Uterus (tissue), 4 donors: ENCODE data around the gene GHITM. TPM values are rescaled to one million over a fixed set of nuclear protein-coding genes. Genes with fewer than 3 reads are reported as not detected.
"Not testable (repeated sequence)": the region's sequence is repeated elsewhere in the genome, so short reads cannot be mapped to it uniquely, and the experiment has no call there.

Experiments
- DNase-seq, 2 donors: peaks; one replicate each; pipeline ENCODE4 v3.0.0-alpha.2; 2019 to 2020
- H3K27ac ChIP-seq, 2 donors: fragments of 200-600 bp; sonication (generic); 1 replicate in 1 of 2; 2 replicates in 1 of 2; pipeline ENCODE4 v1.5.1; 2016 to 2018
- H3K27me3 ChIP-seq, 2 donors: fragments of 200-600 bp; sonication (generic); one replicate each; pipeline ENCODE4 v1.5.1; 2018 to 2019; ENCODE audit warnings: control low read depth in 1 of 2
- H3K36me3 ChIP-seq, 2 donors: fragments of 200-600 bp; sonication (generic); one replicate each; pipeline ENCODE4 v1.5.1; 2019; ENCODE audit warnings: control low read depth in 1 of 2
- H3K4me1 ChIP-seq, 2 donors: fragments of 200-600 bp; sonication (generic); one replicate each; pipeline ENCODE4 v1.5.1; 2018 to 2019; ENCODE audit warnings: control low read depth in 1 of 2
- H3K4me3 ChIP-seq, 2 donors: fragments of 200-600 bp; sonication (generic); 1 replicate in 1 of 2; 2 replicates in 1 of 2; pipeline ENCODE4 v1.5.1; 2018 to 2019; ENCODE audit warnings: mild to moderate bottlenecking in 1 of 2
- H3K9me3 ChIP-seq, 2 donors: fragments of 200-600 bp; sonication (generic); one replicate each; pipeline ENCODE4 v1.5.1; 2019; ENCODE audit warnings: control low read depth in 1 of 2
- POLR2A ChIP-seq, 2 donors: fragments of 450-650 bp; IDR thresholded peaks; one replicate each; pipeline ENCODE4 v1.6.1; 2016; ENCODE audit warnings: antibody characterized with exemption in 2 of 2, mild to moderate bottlenecking in 1 of 2, moderate library complexity in 1 of 2
- intact Hi-C: fragments of 100-400 bp; cut with DNase I; formaldehyde crosslinking; loops from one replicate; pipeline ENCODE4 v1.15.1; 2023; ENCODE audit warnings: low total_unique reads
- total RNA-seq, 4 donors: library from RNA; depleted of rRNA in 3 of 4; stranded (reverse); fragments of >200 nt in 3 of 4; gene quantifications; one replicate each; pipeline versions ENCODE4 v1.1.0 to v1.2.4, GENCODE V29; 2014 to 2023
- TF ChIP-seq, protein P1 (sequence below), 4 experiments: fragments of 200-600 bp in 2 of 4; fragments of 450-650 bp in 2 of 4; sonication (generic) in 2 of 4; IDR thresholded peaks; one replicate each; pipeline ENCODE4 v1.5.1; 2016 to 2019; ENCODE audit warnings: antibody characterized with exemption in 4 of 4, mild to moderate bottlenecking in 2 of 4, moderate library complexity in 1 of 4
- donor health status: DM: yes; HTN: yes; CAD: no.

GHITM gene
- total RNA-seq, 4 donors from 2014 or later = 83.6 to 141 (median 113) TPM

DNA sequence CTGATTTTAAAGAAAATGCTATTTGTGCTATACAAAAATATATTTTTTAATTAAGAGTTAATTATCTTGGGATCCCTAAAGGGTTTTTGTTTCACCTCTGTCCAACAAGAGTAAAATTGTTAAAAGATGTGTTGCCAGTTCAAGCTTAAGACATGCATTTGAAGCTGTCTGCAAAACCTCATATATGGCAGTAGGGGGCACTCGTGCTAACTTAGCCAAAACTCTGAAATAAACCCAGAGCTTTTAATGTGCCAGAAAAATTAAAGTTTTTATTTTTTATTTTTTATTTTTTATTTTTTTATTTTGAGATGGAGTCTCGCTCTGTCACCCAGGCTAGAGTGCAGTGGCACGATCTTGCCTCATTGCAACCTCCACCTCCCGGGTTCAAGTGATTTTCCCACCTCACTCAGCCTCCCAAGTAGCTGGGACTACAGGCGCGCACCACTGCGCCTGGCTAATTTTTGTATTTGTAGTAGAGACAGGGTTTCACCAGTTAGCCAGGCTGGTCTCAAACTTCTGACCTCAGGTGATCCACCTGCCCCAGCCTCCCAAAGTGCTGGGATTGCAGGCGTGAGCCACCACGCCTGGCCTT, 8.8 kb downstream of the GHITM start:
- intact Hi-C loops, H3K36me3 ChIP-seq: not testable (repeated sequence)

DNA sequence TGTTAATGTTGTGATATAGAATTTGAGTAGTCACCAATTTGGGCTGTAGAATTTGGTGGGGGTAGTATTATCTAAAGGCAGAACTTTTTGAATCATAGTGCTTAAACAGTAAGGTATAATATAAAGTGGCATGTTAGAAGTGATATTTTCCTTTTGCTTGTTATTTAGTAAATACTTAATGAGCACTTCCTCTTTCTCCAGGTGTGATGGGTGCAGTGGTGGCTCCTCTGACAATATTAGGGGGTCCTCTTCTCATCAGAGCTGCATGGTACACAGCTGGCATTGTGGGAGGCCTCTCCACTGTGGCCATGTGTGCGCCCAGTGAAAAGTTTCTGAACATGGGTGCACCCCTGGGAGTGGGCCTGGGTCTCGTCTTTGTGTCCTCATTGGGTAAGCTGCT, 10.5 kb downstream of the GHITM start:
- Histone ChIP-seq H3K27me3 (no peaks in the 10 kb centered on the region), H3K9me3 (no peaks in the 10 kb centered on the region), H3K4me1 (no peaks in the 10 kb centered on the region), H3K4me3 (no peak overlapping the region), H3K36me3 (peaks cover 0 to 2% of the 10 kb centered on the region in 2 donors), H3K27ac (no peak overlapping the region)
- TF ChIP-seq, protein P1, sequence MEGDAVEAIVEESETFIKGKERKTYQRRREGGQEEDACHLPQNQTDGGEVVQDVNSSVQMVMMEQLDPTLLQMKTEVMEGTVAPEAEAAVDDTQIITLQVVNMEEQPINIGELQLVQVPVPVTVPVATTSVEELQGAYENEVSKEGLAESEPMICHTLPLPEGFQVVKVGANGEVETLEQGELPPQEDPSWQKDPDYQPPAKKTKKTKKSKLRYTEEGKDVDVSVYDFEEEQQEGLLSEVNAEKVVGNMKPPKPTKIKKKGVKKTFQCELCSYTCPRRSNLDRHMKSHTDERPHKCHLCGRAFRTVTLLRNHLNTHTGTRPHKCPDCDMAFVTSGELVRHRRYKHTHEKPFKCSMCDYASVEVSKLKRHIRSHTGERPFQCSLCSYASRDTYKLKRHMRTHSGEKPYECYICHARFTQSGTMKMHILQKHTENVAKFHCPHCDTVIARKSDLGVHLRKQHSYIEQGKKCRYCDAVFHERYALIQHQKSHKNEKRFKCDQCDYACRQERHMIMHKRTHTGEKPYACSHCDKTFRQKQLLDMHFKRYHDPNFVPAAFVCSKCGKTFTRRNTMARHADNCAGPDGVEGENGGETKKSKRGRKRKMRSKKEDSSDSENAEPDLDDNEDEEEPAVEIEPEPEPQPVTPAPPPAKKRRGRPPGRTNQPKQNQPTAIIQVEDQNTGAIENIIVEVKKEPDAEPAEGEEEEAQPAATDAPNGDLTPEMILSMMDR (IDR thresholded peaks at IDR 0.05) = no peak
- no peak for TF ChIP-seq POLR2A (IDR thresholded peaks at IDR 0.05)
- DNase-seq = no peak
- intact Hi-C loops = no loop called here

More for the DNA sequence above, 8.8 kb downstream of the GHITM start:
- not testable (repeated sequence) for H3K4me1 ChIP-seq, H3K27ac ChIP-seq, H3K4me3 ChIP-seq, H3K27me3 ChIP-seq, DNase-seq, H3K9me3 ChIP-seq
- TF ChIP-seq, protein P1 (IDR thresholded peaks at IDR 0.05) = peak; percentile 14 to 42 (median 30)

DNA sequence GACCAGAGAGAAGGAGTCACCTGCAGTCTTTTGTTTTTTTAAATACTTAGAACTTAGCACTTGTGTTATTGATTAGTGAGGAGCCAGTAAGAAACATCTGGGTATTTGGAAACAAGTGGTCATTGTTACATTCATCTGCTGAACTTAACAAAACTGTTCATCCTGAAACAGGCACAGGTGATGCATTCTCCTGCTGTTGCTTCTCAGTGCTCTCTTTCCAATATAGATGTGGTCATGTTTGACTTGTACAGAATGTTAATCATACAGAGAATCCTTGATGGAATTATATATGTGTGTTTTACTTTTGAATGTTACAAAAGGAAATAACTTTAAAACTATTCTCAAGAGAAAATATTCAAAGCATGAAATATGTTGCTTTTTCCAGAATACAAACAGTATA, 13.5 kb downstream of the GHITM start:
- H3K4me1 ChIP-seq = no peaks in the 10 kb centered on the region
- intact Hi-C loops = no loop called here
- no peak overlapping the region for H3K27ac ChIP-seq
- H3K9me3 ChIP-seq = no peaks in the 10 kb centered on the region
- peaks cover 0 to 2% of the 10 kb centered on the region in 2 donors for H3K36me3 ChIP-seq
- TF ChIP-seq, protein P1 (IDR thresholded peaks at IDR 0.05) = no peak
- no peak for TF ChIP-seq POLR2A (IDR thresholded peaks at IDR 0.05)
- no peaks in the 10 kb centered on the region for H3K27me3 ChIP-seq
- no peak overlapping the region for H3K4me3 ChIP-seq
- no peak for DNase-seq

DNA sequence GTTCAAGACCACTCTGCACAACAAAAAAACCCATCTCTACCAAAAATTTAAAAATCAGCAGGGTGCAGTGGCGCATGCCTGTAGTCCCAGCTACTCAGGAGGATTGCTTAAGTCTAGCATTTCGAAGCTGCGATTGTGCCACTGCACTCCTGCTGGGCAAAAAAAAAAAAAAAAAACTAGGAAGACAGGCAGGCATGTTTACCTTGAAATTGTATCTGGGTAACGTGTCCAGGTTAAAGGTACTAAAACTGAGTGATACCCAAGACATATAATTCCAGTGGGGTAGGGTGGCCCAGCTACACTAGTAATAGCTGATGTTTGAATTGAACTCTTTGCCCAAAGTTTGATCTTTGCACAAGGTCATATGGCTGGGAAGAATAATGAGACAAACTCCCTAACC, 16.2 kb downstream of the GHITM start:
- Histone ChIP-seq H3K27ac (no peak overlapping the region), H3K27me3 (no peaks in the 10 kb centered on the region), H3K9me3 (no peaks in the 10 kb centered on the region), H3K4me3 (no peak overlapping the region), H3K4me1 (no peaks in the 10 kb centered on the region), H3K36me3 (peaks cover 0 to 2% of the 10 kb centered on the region in 2 donors)
- no peak for DNase-seq
- TF ChIP-seq, protein P1 (IDR thresholded peaks at IDR 0.05) = no peak
- no peak for TF ChIP-seq POLR2A (IDR thresholded peaks at IDR 0.05)
- intact Hi-C loops = no loop called here

DNA sequence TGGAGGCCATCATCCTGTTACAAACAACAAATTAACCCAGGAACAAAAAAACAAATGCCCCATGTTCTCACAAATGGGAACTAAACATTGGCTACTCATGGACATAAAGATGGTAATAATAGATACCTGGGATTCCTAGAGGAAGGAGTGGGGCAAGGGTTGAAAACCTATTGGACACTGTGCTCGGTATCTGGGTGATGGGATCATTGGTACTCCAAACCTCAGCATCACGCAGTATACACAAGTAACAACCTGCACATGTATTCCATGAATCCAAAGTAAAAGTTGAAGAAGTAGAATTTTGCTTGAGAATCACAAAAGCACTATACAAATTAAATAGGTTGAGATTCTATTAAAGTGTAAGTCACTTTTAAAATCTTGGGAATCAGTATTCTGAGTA, 16.7 kb downstream of the GHITM start:
- no peak for DNase-seq
- intact Hi-C loops = no loop called here
- no peak overlapping the region for H3K4me3 ChIP-seq
- no peaks in the 10 kb centered on the region for H3K27me3 ChIP-seq
- H3K9me3 ChIP-seq = no peaks in the 10 kb centered on the region
- peaks cover 0 to 2% of the 10 kb centered on the region in 2 donors for H3K36me3 ChIP-seq
- TF ChIP-seq, protein P1 (IDR thresholded peaks at IDR 0.05) = no peak
- TF ChIP-seq POLR2A (IDR thresholded peaks at IDR 0.05) = no peak
- H3K27ac ChIP-seq = no peak overlapping the region
- no peaks in the 10 kb centered on the region for H3K4me1 ChIP-seq
